Left kidney (tissue), 2 donors: ENCODE measurements around the gene PPT1. TPM values are rescaled to one million over a fixed set of nuclear protein-coding genes. Genes with fewer than 3 reads are reported as not detected.
"Not testable (repeated sequence)": the region's sequence is repeated elsewhere in the genome, so short reads cannot be mapped to it uniquely, and the experiment has no call there.

Experiments used
- DNase-seq: peaks from one replicate; pipeline ENCODE4 v3.0.0-alpha.2; 2013
- polyA plus RNA-seq: library from polyadenylated mRNA; unstranded; fragments of 120-200 nt; gene quantifications from one replicate; pipeline ENCODE4 v1.2.1, GENCODE V29; 2013; ENCODE audit not compliant: insufficient read length

PPT1 gene
- polyA plus RNA-seq, 1 donor = 110 TPM

- no peak for DNase-seq
Measured at GRCh38 chr1:40057310-40058030, 39.6 kb downstream of the PPT1 start.

- DNase-seq = no peak
Measured at GRCh38 chr1:40056519-40057309, 40.3 kb downstream of the PPT1 start.

GRCh38 chr1:40053138-40053887 lies 43.7 kb downstream of the PPT1 start:
- DNase-seq = no peak

- DNase-seq = no peak
Measured at GRCh38 chr1:40050863-40051262, 46.2 kb downstream of the PPT1 start.

GRCh38 chr1:40049725-40050124 lies 47.3 kb downstream of the PPT1 start:
- no peak for DNase-seq

GRCh38 chr1:40047769-40048168 lies 49.3 kb downstream of the PPT1 start:
- no peak for DNase-seq

- DNase-seq = no peak
Measured at GRCh38 chr1:40047276-40047675, 49.8 kb downstream of the PPT1 start.

GRCh38 chr1:40045766-40046165 lies 51.3 kb downstream of the PPT1 start:
- DNase-seq = no peak

GRCh38 chr1:40045182-40045581 lies 51.9 kb downstream of the PPT1 start:
- DNase-seq = no peak

GRCh38 chr1:40044110-40044509 lies 52.9 kb downstream of the PPT1 start:
- no peak for DNase-seq

- DNase-seq = no peak
Measured at GRCh38 chr1:40042341-40042740, 54.7 kb downstream of the PPT1 start.

- no peak for DNase-seq
Measured at GRCh38 chr1:40041466-40041838, 55.6 kb downstream of the PPT1 start.

- peak; percentile 99 for DNase-seq
Measured at GRCh38 chr1:40040511-40041465, 56.3 kb downstream of the PPT1 start, which contains the start of gene CAP1. TSS of gene CAP1 (plus strand) at chr1:40040729. CDS start at chr1:40059347, 18,618 bp downstream.

GRCh38 chr1:40039757-40040510 lies 57.1 kb downstream of the PPT1 start:
- DNase-seq = peak; percentile 67

- DNase-seq = no peak
Measured at GRCh38 chr1:40039245-40039756, 57.8 kb downstream of the PPT1 start.

GRCh38 chr1:40038697-40039096 lies 58.4 kb downstream of the PPT1 start:
- no peak for DNase-seq

GRCh38 chr1:40037254-40037653 lies 59.8 kb downstream of the PPT1 start:
- DNase-seq = not testable (repeated sequence)

GRCh38 chr1:40036574-40036973 lies 60.5 kb downstream of the PPT1 start:
- DNase-seq = no peak

GRCh38 chr1:40034869-40035268 lies 62.2 kb downstream of the PPT1 start:
- no peak for DNase-seq

GRCh38 chr1:40032240-40032891 lies 64.7 kb downstream of the PPT1 start:
- peak; percentile 50 for DNase-seq
